KMS-11 (cell line): Measurements from ENCODE around the gene CFTR.

Experiments used
- H2AFZ ChIP-seq: fragments of 200-600 bp; sonication (generic); 2 replicates; pipeline ENCODE4 v1.6.1; 2016; ENCODE audit warnings: antibody characterized with exemption, mixed run types, low read depth
- H3K27ac ChIP-seq: fragments of 200-600 bp; sonication (generic); 2 replicates; pipeline ENCODE4 v1.6.1; 2016; ENCODE audit warnings: mild to moderate bottlenecking, mixed run types
- H3K27me3 ChIP-seq: fragments of 200-600 bp; sonication (generic); 2 replicates; pipeline ENCODE4 v1.6.1; 2017; ENCODE audit warnings: mild to moderate bottlenecking, low read depth, mixed run types, moderate library complexity; ENCODE audit not compliant: insufficient read depth
- H3K36me3 ChIP-seq: fragments of 200-600 bp; sonication (generic); 2 replicates; pipeline ENCODE4 v1.6.1; 2017; ENCODE audit warnings: mild to moderate bottlenecking, mixed run types; ENCODE audit not compliant: insufficient read depth
- H3K4me1 ChIP-seq: fragments of 200-600 bp; sonication (generic); 2 replicates; pipeline ENCODE4 v1.6.1; 2016; ENCODE audit warnings: mild to moderate bottlenecking, low read depth, mixed run types; ENCODE audit not compliant: poor library complexity, severe bottlenecking
- H3K4me2 ChIP-seq: fragments of 200-600 bp; sonication (generic); 2 replicates; pipeline ENCODE4 v1.7.0; 2016; ENCODE audit warnings: mild to moderate bottlenecking, mixed run types
- H3K4me3 ChIP-seq: fragments of 200-600 bp; sonication (generic); IDR thresholded peaks from 2 replicates; pipeline ENCODE4 v1.6.1; 2017; ENCODE audit warnings: low read depth, low read length, mixed read lengths; ENCODE audit not compliant: insufficient read depth
- H3K79me2 ChIP-seq: fragments of 200-600 bp; sonication (generic); 2 replicates; pipeline ENCODE4 v1.6.1; 2016; ENCODE audit warnings: low read depth, mixed run types; ENCODE audit not compliant: insufficient read depth
- H3K9ac ChIP-seq: fragments of 200-600 bp; sonication (generic); 2 replicates; pipeline ENCODE4 v1.6.1; 2016; ENCODE audit warnings: mild to moderate bottlenecking, mixed run types
- H4K20me1 ChIP-seq: fragments of 200-600 bp; sonication (generic); 2 replicates; pipeline ENCODE4 v1.6.1; 2016; ENCODE audit warnings: mild to moderate bottlenecking, mixed run types; ENCODE audit not compliant: insufficient read depth
- CTCF ChIP-seq: fragments of 200-600 bp; sonication (generic); conservative IDR thresholded peaks from 2 replicates; pipeline ENCODE4 v1.6.1; 2017; ENCODE audit warnings: low read depth, mild to moderate bottlenecking, antibody characterized with exemption, low read length, moderate library complexity, mixed read lengths

CFTR gene

GRCh38 chr7:117468174-117468573, 11.7 kb upstream of the CFTR start:
- peaks cover 24% of the 10 kb centered on the region for H3K4me1 ChIP-seq
- H3K9ac ChIP-seq, result no peak overlapping the region
- no peak overlapping the region for H3K4me3 ChIP-seq
- peak overlapping the region; percentile 22 for H3K4me2 ChIP-seq
- TF ChIP-seq CTCF, result no peak
- no peak overlapping the region for H2AFZ ChIP-seq
- no peak overlapping the region for H3K27ac ChIP-seq
- H3K79me2 ChIP-seq, result no peaks in the 10 kb centered on the region
- H4K20me1 ChIP-seq, result no peaks in the 10 kb centered on the region
- no peaks in the 10 kb centered on the region for H3K36me3 ChIP-seq
- H3K27me3 ChIP-seq, result no peaks in the 10 kb centered on the region

GRCh38 chr7:117470777-117471176, 9.0 kb upstream of the CFTR start:
- Histone ChIP-seq H3K4me2 (no peak overlapping the region), H3K27ac (no peak overlapping the region), H3K79me2 (no peaks in the 10 kb centered on the region), H4K20me1 (no peaks in the 10 kb centered on the region), H3K36me3 (no peaks in the 10 kb centered on the region), H3K4me3 (no peak overlapping the region), H3K4me1 (peaks cover 24% of the 10 kb centered on the region), H3K9ac (no peak overlapping the region), H2AFZ (no peak overlapping the region), H3K27me3 (no peaks in the 10 kb centered on the region)
- no peak for TF ChIP-seq CTCF

DNA sequence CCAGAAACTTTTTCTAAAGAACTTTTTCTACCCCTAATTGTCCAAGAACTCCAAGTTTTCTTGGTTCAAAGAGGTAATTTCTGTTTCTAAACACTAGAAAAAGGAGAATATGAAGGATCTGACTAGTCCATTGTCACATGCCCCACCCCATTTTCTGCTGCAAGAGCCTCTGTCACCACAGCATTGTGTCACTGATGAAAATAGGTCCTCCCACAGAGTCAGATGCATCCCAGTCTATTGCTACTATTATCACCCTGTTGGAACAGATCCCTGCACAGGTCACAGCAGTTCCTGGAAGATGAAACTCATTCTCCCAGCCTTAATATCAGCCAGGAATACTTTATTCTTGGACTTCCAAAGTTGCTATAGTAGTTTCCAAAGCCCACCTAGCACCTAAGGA, 7.5 kb upstream of the CFTR start:
- Histone ChIP-seq H3K27me3 (no peaks in the 10 kb centered on the region), H3K4me1 (peaks cover 24% of the 10 kb centered on the region), H4K20me1 (no peaks in the 10 kb centered on the region), H3K27ac (no peak overlapping the region), H3K36me3 (no peaks in the 10 kb centered on the region), H3K9ac (no peak overlapping the region), H3K4me3 (no peak overlapping the region), H3K4me2 (no peak overlapping the region), H3K79me2 (no peaks in the 10 kb centered on the region), H2AFZ (no peak overlapping the region)
- no peak for TF ChIP-seq CTCF

GRCh38 chr7:117476557-117477215, 3.1 kb upstream of the CFTR start:
- no peaks in the 10 kb centered on the region for H3K36me3 ChIP-seq
- TF ChIP-seq CTCF, result no peak
- no peaks in the 10 kb centered on the region for H4K20me1 ChIP-seq
- H3K27me3 ChIP-seq, result no peaks in the 10 kb centered on the region
- no peak overlapping the region for H2AFZ ChIP-seq
- H3K4me1 ChIP-seq, result no peaks in the 10 kb centered on the region
- H3K9ac ChIP-seq, result no peak overlapping the region
- H3K27ac ChIP-seq, result no peak overlapping the region
- H3K79me2 ChIP-seq, result no peaks in the 10 kb centered on the region
- no peak overlapping the region for H3K4me2 ChIP-seq
- H3K4me3 ChIP-seq, result no peak overlapping the region
